GM12874 (cell line): ENCODE measurements around the gene C22orf23.

Experiments used
- TF ChIP-seq, protein P1 (sequence below): IDR thresholded peaks from 2 replicates; pipeline ENCODE4 v1.5.1; 2011; ENCODE audit warnings: low read depth, mild to moderate bottlenecking, control low read depth, low read length, moderate library complexity; ENCODE audit not compliant: insufficient read depth

C22orf23 gene

DNA sequence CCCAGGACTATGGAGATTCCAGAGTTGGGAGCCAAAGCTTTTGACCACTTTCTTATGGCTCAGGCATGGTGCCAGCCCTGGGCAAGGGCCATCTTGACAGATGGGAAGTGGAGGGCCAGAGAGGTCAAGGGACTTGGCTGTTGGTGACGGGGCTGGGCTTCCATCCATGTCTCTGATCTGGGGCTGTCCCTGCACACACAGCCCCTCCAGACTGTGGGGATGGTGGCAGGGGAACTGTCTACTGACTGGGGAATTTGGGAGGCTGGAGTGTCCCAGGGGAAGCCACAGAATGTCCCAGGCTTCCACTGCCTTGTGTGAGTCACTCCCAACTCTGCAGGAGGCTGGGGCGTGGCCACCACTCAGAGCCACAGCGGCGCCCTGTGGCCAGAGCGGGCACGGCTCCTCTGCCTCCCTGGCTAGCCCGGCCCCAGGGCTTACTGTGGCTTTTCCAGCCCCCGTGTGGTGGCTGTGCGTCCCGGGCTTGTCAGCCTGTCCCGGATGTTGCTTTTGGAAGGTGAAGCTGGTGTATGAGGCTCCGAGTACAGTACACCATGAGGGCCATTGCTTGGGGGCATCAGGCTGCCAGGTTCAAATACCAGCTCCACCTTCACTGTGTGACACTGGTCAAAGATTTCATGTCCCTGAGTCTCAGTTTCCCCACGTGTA, 19.6 kb downstream of the C22orf23 start:
- TF ChIP-seq, protein P1, sequence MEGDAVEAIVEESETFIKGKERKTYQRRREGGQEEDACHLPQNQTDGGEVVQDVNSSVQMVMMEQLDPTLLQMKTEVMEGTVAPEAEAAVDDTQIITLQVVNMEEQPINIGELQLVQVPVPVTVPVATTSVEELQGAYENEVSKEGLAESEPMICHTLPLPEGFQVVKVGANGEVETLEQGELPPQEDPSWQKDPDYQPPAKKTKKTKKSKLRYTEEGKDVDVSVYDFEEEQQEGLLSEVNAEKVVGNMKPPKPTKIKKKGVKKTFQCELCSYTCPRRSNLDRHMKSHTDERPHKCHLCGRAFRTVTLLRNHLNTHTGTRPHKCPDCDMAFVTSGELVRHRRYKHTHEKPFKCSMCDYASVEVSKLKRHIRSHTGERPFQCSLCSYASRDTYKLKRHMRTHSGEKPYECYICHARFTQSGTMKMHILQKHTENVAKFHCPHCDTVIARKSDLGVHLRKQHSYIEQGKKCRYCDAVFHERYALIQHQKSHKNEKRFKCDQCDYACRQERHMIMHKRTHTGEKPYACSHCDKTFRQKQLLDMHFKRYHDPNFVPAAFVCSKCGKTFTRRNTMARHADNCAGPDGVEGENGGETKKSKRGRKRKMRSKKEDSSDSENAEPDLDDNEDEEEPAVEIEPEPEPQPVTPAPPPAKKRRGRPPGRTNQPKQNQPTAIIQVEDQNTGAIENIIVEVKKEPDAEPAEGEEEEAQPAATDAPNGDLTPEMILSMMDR: peak; percentile 99

DNA sequence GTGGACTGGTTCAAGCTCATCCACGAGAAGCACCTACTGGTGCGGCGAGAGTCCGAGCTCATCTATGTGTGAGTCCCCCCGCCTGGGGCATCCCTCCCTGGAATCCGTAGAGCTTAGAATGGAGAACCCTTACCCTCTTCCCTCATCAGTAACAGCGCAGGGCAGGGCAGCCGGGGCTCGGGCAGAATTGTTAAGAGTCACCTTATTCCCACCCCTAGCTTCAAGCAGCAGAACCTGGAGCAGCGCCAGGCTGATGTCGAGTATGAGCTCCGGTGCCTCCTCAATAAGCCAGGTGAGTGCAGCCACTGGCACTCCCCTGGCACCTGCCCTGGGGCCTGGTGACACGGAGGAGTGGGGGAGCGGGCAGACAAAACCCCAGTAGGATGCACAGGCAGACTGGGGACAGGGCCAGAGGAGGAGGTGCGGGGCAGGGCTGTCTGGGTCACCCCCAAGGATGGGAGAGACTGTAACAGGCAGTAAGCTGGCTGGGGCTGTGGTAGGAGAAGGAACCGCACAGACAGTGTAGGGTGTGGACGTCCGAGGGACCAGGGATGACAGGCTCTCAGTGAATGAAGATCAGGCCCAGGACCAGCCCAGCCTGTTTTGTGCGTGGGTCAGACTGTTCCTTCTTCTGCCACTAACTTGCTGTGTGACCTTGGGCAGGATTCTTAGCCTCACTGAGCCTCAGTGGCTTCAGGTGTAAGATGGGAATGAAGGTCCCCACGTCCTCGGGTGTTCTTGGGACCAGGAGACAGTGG, 20.4 kb downstream of the C22orf23 start:
- TF ChIP-seq, protein P1: no peak

DNA sequence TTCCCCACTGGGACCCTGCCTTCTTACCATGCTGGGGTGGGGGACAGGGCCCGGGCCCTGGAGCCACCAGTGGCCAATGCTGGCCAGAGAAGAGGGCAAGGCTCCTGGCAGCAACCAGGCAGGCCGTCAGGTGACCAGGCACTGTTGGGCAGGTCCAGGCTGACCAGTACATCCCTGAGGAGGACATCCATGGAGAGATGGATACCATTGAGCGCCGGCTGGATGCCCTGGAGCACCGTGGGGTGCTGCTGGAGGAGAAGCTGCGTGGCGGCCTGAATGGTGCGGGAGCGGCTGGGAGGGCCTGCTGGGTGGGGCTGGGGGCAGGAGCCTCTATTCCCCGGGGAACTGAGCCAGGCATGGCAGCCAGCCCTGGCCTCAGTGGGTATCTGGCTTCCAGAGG, 21.0 kb downstream of the C22orf23 start:
- TF ChIP-seq, protein P1: no peak

DNA sequence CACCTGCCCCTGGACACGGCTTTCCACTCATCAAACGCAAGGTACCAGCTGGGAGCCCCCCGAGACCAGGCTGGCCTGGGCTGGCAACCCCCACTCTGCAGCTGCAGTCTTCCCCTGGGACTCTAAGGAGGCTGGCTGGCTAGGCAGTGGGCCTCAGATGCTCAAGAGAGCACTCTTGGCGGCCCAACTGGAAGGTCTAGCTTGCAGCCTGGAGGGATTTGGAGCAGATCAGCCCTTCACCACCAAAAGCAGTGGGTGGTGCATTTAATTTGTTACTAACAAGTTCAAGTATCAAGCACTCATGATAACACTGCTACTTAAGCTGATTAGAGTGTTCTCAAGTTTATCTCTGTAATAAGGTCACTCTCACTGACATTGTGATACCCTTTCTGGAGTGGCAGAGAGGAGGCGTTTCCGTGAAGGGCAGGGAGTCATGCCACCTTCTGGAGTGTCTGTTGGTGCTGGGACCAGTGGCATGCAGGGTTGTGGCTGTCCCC, 21.5 kb downstream of the C22orf23 start:
- TF ChIP-seq, protein P1: no peak

DNA sequence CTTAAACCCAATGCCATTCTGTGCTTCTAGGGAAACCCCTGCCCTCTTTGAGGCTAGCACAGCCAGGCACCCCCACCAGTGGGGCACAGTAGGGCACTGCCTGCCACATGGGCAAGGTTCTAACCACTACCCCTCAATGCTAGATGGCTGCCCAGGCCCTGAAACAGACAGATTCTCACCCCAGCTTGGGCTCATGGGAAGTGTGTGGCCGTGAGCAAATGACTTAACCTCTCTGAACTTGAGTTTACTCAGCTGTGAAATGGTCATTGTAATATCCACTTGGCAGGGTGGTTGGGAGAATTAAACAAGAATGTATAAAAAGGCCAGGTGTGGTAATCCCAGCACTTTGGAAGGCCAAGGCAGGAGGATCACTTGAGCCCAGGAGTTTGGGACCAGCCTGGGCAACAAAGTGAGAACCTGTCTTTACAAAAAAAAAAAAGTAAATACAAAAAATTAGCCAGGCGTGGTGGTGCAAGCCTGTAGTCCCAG, 22.4 kb downstream of the C22orf23 start:
- TF ChIP-seq, protein P1: no peak

DNA sequence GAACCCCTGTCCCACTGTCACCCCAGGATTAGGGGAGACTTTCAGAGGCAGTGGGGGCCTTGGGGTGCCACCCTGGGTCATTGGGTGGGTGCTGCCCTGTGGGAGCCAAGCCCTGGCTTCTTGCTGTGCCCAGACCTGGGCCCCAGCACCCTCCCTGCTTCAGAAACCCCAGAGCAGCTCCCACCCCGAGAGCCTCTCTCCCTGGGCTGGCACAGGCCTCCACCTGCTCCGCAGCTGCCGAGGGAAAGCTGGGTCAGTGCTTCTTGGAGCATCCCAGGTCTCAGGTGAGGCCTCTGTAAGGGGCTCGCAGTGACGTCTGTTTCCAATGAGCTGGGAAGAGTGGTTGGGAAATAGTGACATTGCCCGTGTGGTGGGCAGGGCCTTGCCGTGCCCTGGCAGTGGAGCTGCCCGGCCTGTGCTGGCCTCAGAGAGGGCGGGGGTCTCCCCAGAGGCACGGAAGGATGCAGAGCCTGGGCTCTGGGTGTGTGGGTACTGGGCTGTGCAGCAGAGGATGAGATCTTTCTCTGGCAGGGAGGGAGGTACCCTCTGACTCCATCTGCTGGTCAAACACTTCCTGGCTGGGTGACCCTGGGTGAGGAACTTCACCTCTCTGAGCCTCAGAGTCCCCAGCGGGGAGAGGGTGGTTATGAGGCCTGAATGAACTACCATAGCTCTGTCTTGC, 23.0 kb downstream of the C22orf23 start:
- TF ChIP-seq, protein P1: peak; percentile 56

DNA sequence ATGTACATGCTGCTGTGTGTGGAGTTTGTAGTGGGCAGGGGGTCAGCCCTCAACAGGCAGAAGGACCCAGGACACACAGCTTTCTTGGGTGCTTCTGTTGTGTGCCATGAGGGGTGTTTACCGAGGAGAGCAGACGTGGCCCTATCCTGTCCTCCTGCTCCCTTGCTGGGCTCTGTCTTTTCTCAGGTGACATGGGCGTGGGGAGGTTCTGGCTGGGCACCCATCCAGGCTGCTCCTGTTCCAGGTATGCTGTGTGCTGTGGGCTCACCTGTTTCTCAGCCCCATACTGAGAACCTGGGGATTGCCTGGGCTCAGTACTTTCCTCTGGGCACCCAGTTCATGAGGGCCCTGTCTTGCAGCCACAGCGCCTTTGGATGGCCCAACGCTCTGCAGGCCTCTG, 24.0 kb downstream of the C22orf23 start:
- TF ChIP-seq, protein P1: no peak
